Measurements from ENCODE around the gene NIPSNAP3A.

Gene NIPSNAP3A

DNA sequence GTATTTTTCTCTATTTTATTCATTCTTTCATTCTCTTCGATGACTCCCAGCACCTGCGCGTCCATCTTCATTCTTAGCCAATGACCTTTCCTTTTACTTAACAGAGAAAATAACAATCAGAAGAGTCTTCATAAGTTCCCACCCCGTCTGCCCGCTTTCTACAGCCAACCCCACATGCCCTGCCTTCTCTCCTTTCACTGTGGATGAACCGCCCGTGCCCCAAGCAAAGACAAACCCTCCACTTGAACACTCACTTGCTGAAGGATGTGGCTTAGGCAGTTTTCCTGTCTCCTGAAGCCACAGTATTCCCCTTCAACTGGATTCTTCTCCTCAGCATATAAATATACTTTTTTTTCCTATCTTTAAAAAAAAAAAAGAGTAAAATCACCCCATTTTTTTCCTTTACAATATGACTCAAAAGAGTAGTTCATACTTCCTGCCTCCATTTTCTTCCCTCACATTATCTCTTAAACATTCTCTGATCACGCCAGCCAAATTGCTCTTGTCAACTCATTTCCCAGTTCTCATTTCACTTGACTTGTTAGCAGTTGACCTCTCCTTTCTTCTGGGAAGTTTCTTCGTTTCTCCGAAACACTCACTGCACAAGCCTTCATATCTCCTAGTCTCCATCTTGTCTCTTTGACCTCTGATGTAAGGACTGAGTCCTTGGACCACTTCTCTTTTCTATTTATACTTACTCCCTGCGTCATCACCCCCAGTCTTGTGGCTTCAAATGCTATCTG is 27.5 kb downstream of the NIPSNAP3A start:
- DNase-seq: no peak

GRCh38 chr9:104775574-104775936 is 28.1 kb downstream of the NIPSNAP3A start:
- no peak for DNase-seq

DNA sequence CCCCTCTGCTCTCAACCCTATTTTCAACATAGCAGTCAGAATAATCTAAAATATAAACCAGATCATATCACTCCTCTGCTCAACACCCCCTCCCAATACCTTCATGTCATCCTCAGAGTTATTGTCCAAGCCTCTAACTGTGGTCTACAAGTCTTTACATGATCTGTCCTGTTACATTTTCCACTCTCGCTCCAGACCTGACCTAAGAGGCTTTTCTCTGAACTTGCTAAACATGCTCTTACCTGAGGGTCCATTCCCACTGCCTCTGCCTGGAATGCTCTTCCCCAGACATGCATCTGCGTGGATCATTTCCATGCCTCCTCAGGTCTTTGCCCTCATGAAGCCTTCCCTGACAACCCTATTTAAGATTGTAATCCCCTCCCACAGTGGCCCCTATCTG is 28.5 kb downstream of the NIPSNAP3A start:
- DNase-seq: no peak

GRCh38 chr9:104776797-104777196 is 29.3 kb downstream of the NIPSNAP3A start:
- no peak for DNase-seq

GRCh38 chr9:104778802-104779201 is 31.3 kb downstream of the NIPSNAP3A start:
- DNase-seq: no peak

DNA sequence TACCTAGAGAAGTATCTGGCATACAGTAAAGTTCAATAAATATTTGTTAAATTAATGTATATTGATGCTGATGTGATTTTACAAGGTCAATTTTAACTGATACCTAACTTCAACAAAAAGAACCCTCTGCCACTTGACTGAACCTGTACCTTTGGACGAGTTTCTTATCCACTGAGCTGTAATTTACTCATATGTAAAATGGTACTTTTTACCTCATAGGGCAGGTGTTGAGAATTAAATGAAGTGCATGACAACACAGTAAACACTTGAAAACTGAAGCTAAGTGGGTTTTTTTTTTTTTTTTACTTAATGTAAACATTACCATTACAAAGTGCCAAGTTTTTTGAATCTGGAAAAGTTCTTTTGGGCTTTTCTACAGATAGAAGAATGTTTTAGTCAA is 31.9 kb downstream of the NIPSNAP3A start:
- DNase-seq: no peak

DNA sequence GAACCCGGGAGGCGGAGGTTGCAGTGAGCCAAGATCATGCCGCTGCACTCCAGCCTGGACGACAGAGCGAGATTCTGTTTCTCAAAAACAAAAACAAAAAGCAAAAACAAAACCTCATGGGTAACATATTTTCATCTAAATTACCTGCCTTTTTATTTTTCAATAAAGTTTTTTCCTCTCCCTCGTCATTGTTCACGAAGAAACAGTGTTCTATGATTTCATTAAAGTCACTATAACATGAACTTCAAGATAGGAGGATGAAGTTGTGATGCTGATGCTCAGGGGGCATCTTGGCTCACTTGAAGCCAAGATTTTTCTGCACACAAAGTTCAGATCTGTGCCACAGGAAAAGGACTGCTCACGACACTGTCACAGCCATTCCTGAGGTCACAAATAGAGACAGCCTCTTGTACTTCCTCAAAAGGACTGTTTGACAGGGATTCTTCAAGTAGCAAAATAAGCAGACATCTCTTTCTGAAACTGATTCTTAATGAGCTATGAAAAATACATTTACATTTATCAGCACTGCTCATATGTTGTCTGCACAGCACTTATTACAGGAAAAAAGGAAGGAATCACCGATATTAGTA is 32.6 kb downstream of the NIPSNAP3A start:
- no peak for DNase-seq

GRCh38 chr9:104780796-104781395 is 33.4 kb downstream of the NIPSNAP3A start:
- DNase-seq: no peak

DNA sequence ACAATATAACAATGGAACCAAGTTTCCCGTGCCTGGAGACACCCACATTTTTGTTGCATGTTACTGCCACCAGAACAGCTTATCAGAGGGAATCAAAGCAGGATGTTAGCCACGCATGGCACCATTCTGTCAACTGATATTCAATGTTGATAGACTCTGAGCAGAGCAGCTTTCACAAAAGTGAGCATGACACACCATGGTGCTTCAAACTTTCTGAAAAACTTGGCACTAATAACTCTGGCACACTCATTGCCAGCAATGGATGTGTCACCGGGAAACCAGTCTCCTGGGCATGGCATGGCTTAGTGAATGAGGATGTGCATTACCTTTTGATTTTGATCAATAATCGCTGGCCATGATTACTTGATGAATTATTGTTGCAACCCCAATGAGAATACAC is 36.1 kb downstream of the NIPSNAP3A start:
- no peak for DNase-seq

- DNase-seq: no peak
These were observed 36.6 kb downstream of the NIPSNAP3A start for GRCh38 chr9:104784098-104784497.

DNA sequence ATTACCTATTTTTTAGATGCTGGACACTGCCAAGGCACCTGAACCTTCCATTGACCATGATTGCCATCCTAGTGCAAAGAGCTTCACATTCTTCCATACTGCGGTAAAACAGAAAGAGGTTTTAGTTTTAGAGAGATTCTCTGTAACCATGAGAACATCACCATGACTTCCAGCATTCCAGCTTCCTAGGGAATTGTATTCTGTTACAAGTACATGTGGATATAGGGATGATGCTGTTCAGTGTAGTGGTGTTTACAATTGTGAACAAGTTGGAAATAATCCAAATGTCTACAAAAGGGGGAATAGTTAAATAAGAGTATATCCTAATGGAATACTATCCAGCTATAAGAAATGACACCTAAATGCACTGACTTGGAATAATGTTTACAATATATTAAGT is 38.8 kb downstream of the NIPSNAP3A start:
- DNase-seq: no peak

DNA sequence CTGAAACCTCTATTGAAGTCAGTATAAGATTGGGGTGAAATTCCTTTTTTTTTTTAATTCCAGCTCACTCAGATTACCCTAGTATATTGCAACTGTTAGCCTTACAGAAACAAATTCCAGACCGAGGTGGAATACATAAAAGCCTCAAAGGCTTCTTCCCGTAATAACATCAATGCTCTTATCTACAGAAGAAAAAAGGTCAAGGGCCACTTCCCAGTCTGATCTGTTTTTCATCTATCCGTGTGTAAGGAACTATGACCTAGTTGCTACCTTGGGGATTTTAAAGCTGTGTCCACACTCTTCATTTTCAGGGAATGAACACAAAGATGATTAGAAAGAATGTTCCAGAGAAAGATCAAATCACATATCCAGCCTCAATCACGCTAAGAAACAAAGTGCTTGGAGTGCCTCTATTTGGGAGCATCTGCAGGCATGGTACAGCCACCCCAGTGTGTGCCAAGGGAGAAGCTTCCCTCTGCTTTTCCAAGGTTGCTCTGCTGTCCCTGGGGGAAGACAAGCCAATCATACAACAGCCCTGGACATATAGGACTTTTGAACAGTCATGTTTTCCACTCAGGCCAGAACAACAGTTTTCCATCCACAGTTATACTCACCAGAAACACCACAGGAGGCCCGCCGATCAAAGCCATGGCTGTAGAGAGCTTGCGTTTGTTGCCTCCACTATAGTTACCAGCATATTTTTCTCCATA is 40.0 kb downstream of the NIPSNAP3A start:
- DNase-seq: no peak

GRCh38 chr9:104788251-104788650 is 40.8 kb downstream of the NIPSNAP3A start:
- no peak for DNase-seq

DNA sequence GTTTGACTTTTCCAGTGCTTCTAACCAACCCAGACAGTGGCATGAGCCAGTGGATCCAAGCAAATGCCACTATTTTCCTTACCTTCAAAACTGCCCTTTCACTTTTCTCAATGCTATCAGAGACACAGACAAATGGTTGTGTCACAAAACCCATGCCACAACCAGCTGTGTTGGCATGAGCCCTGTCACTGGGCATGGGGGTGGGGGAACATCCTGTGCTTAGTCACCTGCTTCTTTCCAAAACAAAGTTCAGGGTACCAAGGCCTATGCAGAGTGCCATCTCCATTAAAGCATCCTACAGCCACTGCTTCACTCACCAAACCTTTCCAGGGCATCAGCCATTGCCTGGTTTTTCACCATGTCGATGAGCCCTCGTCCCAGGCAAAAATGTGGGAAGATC is 46.6 kb downstream of the NIPSNAP3A start:
- no peak for DNase-seq

DNA sequence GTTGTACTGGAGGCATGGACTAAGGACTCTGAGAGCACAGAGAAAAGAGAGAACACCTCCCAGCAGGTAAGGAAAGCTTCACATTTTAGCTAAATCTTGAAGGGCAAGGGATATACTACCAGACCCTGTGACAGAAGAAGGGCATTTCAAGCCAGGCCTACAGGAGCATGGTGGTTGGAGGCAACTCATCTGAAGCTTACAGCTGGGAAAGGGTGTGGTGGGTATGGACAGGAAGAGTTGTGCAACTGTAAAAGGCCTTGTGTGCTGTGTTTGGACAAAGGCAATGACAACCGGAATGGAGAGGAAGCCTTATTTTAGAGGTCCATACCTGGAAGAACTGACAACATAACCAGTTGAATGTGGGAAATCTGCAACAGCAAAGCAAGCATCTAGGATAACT is 47.6 kb downstream of the NIPSNAP3A start:
- no peak for DNase-seq

GRCh38 chr9:104795857-104796256 is 48.4 kb downstream of the NIPSNAP3A start:
- DNase-seq: no peak

DNA sequence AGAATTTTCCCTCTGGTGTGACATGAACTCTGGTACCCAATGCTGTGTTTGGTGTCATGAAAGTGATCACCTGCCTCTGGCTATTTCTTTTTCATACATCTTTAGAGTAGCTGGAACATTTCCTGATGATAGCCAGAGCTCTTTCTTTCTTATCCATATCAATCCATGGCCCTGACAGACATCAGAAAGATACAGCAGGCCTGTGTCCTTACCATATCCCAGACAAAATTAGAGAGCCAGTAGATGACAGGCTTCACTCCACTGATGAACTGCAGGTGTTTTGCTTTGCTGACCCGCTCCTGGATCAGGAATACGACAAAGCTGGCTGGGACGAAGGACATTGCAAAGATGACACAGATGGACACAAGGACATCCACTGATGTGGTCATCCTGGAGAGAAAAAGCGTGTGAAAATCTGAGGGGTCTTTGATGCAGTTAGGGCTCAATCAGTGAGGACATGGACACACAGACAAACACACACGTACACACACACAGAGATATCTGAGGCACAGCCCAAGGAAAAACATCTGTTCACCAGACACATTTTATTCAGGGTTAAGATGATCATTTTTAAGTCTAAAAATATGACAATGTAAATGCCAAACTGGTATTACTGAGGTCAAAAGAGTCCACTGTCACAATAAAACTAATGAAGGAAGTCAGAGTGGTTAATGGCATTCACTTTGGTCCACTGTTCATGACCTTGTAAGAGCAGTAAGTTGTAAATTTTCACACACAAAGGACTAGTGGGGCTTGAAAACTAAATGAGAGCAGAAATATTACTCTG is 50.9 kb downstream of the NIPSNAP3A start:
- no peak for DNase-seq

DNA sequence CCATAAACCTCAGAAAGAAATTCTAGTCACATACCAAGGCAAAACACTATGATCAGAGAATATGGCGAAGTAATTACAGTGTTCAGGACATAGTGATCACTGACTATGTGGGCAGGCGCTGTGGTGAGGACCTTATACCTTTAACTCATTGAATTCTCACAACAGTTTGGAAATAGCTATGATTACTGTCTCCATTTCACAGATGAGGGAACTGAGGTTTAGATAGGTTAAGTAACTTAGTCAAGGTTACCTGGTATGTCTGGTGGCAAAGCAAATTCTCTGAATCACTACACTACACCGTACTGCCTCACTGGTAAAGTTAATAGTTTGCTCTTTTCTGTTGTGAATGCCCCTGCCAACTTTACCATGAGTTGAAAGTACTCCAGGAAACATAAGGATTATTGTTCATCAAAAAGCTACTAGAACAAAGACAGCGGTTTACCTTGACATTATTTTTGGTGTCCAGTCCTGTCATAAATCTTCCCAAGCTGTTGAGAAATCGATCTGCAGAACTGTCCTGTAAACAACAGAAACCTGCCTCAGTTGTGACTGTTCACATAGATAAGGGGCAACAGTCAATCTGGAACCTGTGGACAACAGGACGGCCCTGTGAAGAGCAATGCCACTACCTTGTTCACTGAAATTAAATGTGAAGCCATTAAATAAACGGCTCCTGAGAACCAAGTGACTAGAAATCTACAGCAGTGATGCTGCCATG is 52.7 kb downstream of the NIPSNAP3A start:
- DNase-seq: no peak

- DNase-seq: no peak
These were observed 54.6 kb downstream of the NIPSNAP3A start for GRCh38 chr9:104802110-104802509.

GRCh38 chr9:104802906-104803305 is 55.4 kb downstream of the NIPSNAP3A start:
- no peak for DNase-seq

DNA sequence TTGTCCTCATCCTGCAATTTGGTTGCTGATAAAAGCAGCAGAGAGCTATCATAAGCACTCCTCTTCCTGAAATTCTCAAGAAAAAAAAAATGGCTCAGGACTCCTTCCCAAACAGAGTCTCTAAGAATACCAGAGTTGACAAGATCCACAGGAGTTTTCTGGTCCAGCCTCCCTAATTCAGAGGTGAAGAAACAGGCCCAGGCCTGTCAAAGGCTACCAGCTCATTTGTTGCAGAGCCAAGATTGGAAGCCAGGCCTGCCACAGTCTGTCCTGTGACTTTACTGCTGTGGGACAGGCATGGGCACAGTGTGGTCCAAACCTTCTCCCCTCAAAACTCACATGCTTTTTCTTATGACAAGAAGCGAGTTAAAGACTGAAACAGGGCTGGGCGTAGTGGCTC is 58.0 kb downstream of the NIPSNAP3A start:
- no peak for DNase-seq

DNA sequence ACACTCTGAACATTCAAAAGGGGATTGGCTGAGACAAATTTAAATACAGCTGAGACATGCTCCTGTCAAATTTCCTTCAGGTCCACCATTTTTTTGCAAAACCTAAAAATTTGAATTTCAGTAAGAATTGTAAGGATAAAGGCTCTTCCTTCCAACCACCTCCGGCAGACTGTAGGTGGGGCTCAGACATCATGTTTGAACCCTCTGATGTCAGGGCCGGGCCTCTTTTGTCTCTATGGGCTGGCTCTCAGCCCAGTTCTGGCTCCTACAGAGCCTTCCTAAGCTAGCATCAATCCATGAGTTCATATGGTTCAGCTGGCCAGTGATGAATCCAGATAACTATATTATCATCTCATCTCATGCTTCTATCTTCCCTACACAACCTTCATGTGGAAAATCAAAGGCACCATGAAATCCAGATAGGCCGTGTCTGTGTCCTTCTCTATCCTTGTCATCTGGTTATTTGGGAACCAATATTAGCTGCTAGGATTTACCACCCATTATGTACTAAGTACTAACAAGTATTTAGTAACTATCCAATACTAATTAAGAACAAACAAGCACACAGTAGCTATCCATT is 60.6 kb downstream of the NIPSNAP3A start:
- DNase-seq: no peak
